GM19238 (cell line): ENCODE data around the gene SCUBE2.
"Not testable (repeated sequence)": the region's sequence is repeated elsewhere in the genome, so short reads cannot be mapped to it uniquely, and the experiment has no call there.

Experiments
- DNase-seq: peaks from one replicate; pipeline ENCODE4 v3.0.0; 2011; ENCODE audit warnings: low spot score; ENCODE audit not compliant: insufficient read length

SCUBE2 gene

GRCh38 chr11:9109858-9110731 lies 18.7 kb upstream of the SCUBE2 start:
- no peak for DNase-seq

GRCh38 chr11:9104580-9104979 lies 13.2 kb upstream of the SCUBE2 start:
- no peak for DNase-seq

- DNase-seq = no peak
These were observed 12.3 kb upstream of the SCUBE2 start for GRCh38 chr11:9103542-9104276.

GRCh38 chr11:9099617-9100016 lies 8.2 kb upstream of the SCUBE2 start:
- no peak for DNase-seq

- DNase-seq = not testable (repeated sequence)
These were observed 7.1 kb upstream of the SCUBE2 start for GRCh38 chr11:9098455-9098854.

GRCh38 chr11:9097186-9097943 lies 6.0 kb upstream of the SCUBE2 start:
- not testable (repeated sequence) for DNase-seq

GRCh38 chr11:9096427-9096826 lies 5.0 kb upstream of the SCUBE2 start:
- DNase-seq = no peak

- no peak for DNase-seq
These were observed 4.0 kb upstream of the SCUBE2 start for GRCh38 chr11:9095421-9095820.

- no peak for DNase-seq
These were observed 3.0 kb upstream of the SCUBE2 start for GRCh38 chr11:9094420-9094819.

GRCh38 chr11:9092853-9093778 lies 1.7 kb upstream of the SCUBE2 start:
- no peak for DNase-seq

- no peak for DNase-seq
These were observed 673 bp upstream of the SCUBE2 start for GRCh38 chr11:9092072-9092471.

GRCh38 chr11:9090488-9091043 lies 833 bp downstream of the SCUBE2 start:
- no peak for DNase-seq

GRCh38 chr11:9089636-9090035 lies 1.8 kb downstream of the SCUBE2 start:
- no peak for DNase-seq

- DNase-seq = no peak
These were observed 2.3 kb downstream of the SCUBE2 start for GRCh38 chr11:9089061-9089460.

- no peak for DNase-seq
These were observed 8.8 kb downstream of the SCUBE2 start for GRCh38 chr11:9082575-9082974.

- no peak for DNase-seq
These were observed 10.2 kb downstream of the SCUBE2 start for GRCh38 chr11:9081153-9081552.

- DNase-seq = no peak
These were observed 13.0 kb downstream of the SCUBE2 start for GRCh38 chr11:9078113-9079086.

- no peak for DNase-seq
These were observed 14.2 kb downstream of the SCUBE2 start for GRCh38 chr11:9077164-9077563.

GRCh38 chr11:9076661-9077060 lies 14.7 kb downstream of the SCUBE2 start:
- DNase-seq = no peak
